ENCODE results near the gene NPLOC4. TPM values are rescaled to one million over a fixed set of nuclear protein-coding genes. Genes with fewer than 3 reads are reported as not detected.

NPLOC4 gene
- total RNA-seq, 1 donor from 2014 or later, result 137 TPM

GRCh38 chr17:81638683-81639082 lies 1.8 kb upstream of the NPLOC4 start:
- Mint-ChIP-seq H3K9me3 (ENCODE audit: unreplicated experiment) (peaks cover 2% of the 10 kb centered on the region), H3K36me3 (ENCODE audit: unreplicated experiment) (no peaks in the 10 kb centered on the region), H3K27ac (ENCODE audit: unreplicated experiment) (no peak overlapping the region), H3K4me1 (ENCODE audit: low read depth, unreplicated experiment) (peaks cover 2% of the 10 kb centered on the region), H3K4me3 (ENCODE audit: unreplicated experiment) (peak overlapping the region; percentile 8), H3K27me3 (ENCODE audit: unreplicated experiment) (peaks cover 4% of the 10 kb centered on the region)
- no peak for DNase-seq
- TF ChIP-seq CTCF (IDR thresholded peaks at IDR 0.05; ENCODE audit: partially characterized antibody, unreplicated experiment), result no peak

GRCh38 chr17:81635973-81636504 lies 873 bp downstream of the NPLOC4 start:
- H3K4me3 Mint-ChIP-seq (ENCODE audit: unreplicated experiment), result peak overlapping the region; percentile 97
- H3K9me3 Mint-ChIP-seq (ENCODE audit: unreplicated experiment), result peaks cover 2% of the 10 kb centered on the region
- H3K27ac Mint-ChIP-seq (ENCODE audit: unreplicated experiment), result peak overlapping the region; percentile 88
- peaks cover 5% of the 10 kb centered on the region for H3K4me1 Mint-ChIP-seq (ENCODE audit: low read depth, unreplicated experiment)
- DNase-seq, result no peak
- H3K27me3 Mint-ChIP-seq (ENCODE audit: unreplicated experiment), result peaks cover 2% of the 10 kb centered on the region
- TF ChIP-seq CTCF (IDR thresholded peaks at IDR 0.05; ENCODE audit: partially characterized antibody, unreplicated experiment), result no peak
- no peaks in the 10 kb centered on the region for H3K36me3 Mint-ChIP-seq (ENCODE audit: unreplicated experiment)

GRCh38 chr17:81635431-81635830 lies 1.5 kb downstream of the NPLOC4 start:
- no peak for TF ChIP-seq CTCF (IDR thresholded peaks at IDR 0.05; ENCODE audit: partially characterized antibody, unreplicated experiment)
- Mint-ChIP-seq H3K4me3 (ENCODE audit: unreplicated experiment) (peak overlapping the region; percentile 97), H3K9me3 (ENCODE audit: unreplicated experiment) (peaks cover 2% of the 10 kb centered on the region), H3K27me3 (ENCODE audit: unreplicated experiment) (peaks cover 2% of the 10 kb centered on the region), H3K27ac (ENCODE audit: unreplicated experiment) (peak overlapping the region; percentile 88), H3K36me3 (ENCODE audit: unreplicated experiment) (no peaks in the 10 kb centered on the region), H3K4me1 (ENCODE audit: low read depth, unreplicated experiment) (peaks cover 5% of the 10 kb centered on the region)
- no peak for DNase-seq

- Mint-ChIP-seq H3K9me3 (ENCODE audit: unreplicated experiment) (peaks cover 2% of the 10 kb centered on the region), H3K4me3 (ENCODE audit: unreplicated experiment) (no peak overlapping the region), H3K4me1 (ENCODE audit: low read depth, unreplicated experiment) (peaks cover 5% of the 10 kb centered on the region), H3K36me3 (ENCODE audit: unreplicated experiment) (peaks cover under 1% of the 10 kb centered on the region), H3K27ac (ENCODE audit: unreplicated experiment) (no peak overlapping the region), H3K27me3 (ENCODE audit: unreplicated experiment) (peaks cover 2% of the 10 kb centered on the region)
- no peak for DNase-seq
- no peak for TF ChIP-seq CTCF (IDR thresholded peaks at IDR 0.05; ENCODE audit: partially characterized antibody, unreplicated experiment)
Measured at GRCh38 chr17:81631482-81631881, 5.4 kb downstream of the NPLOC4 start.

- no peak for DNase-seq
- H3K27ac Mint-ChIP-seq (ENCODE audit: unreplicated experiment), result no peak overlapping the region
- H3K9me3 Mint-ChIP-seq (ENCODE audit: unreplicated experiment), result no peaks in the 10 kb centered on the region
- H3K4me3 Mint-ChIP-seq (ENCODE audit: unreplicated experiment), result no peak overlapping the region
- peaks cover 2% of the 10 kb centered on the region for H3K4me1 Mint-ChIP-seq (ENCODE audit: low read depth, unreplicated experiment)
- no peak for TF ChIP-seq CTCF (IDR thresholded peaks at IDR 0.05; ENCODE audit: partially characterized antibody, unreplicated experiment)
- peaks cover 2% of the 10 kb centered on the region for H3K27me3 Mint-ChIP-seq (ENCODE audit: unreplicated experiment)
- H3K36me3 Mint-ChIP-seq (ENCODE audit: unreplicated experiment), result peaks cover 8% of the 10 kb centered on the region
Measured at GRCh38 chr17:81630274-81630673, 6.6 kb downstream of the NPLOC4 start.
